ENCODE measurements around the gene KIF1B.

The KIF1B gene, protein sequence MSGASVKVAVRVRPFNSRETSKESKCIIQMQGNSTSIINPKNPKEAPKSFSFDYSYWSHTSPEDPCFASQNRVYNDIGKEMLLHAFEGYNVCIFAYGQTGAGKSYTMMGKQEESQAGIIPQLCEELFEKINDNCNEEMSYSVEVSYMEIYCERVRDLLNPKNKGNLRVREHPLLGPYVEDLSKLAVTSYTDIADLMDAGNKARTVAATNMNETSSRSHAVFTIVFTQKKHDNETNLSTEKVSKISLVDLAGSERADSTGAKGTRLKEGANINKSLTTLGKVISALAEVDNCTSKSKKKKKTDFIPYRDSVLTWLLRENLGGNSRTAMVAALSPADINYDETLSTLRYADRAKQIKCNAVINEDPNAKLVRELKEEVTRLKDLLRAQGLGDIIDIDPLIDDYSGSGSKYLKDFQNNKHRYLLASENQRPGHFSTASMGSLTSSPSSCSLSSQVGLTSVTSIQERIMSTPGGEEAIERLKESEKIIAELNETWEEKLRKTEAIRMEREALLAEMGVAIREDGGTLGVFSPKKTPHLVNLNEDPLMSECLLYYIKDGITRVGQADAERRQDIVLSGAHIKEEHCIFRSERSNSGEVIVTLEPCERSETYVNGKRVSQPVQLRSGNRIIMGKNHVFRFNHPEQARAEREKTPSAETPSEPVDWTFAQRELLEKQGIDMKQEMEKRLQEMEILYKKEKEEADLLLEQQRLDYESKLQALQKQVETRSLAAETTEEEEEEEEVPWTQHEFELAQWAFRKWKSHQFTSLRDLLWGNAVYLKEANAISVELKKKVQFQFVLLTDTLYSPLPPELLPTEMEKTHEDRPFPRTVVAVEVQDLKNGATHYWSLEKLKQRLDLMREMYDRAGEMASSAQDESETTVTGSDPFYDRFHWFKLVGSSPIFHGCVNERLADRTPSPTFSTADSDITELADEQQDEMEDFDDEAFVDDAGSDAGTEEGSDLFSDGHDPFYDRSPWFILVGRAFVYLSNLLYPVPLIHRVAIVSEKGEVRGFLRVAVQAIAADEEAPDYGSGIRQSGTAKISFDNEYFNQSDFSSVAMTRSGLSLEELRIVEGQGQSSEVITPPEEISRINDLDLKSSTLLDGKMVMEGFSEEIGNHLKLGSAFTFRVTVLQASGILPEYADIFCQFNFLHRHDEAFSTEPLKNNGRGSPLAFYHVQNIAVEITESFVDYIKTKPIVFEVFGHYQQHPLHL (N-terminal part only)

DNA sequence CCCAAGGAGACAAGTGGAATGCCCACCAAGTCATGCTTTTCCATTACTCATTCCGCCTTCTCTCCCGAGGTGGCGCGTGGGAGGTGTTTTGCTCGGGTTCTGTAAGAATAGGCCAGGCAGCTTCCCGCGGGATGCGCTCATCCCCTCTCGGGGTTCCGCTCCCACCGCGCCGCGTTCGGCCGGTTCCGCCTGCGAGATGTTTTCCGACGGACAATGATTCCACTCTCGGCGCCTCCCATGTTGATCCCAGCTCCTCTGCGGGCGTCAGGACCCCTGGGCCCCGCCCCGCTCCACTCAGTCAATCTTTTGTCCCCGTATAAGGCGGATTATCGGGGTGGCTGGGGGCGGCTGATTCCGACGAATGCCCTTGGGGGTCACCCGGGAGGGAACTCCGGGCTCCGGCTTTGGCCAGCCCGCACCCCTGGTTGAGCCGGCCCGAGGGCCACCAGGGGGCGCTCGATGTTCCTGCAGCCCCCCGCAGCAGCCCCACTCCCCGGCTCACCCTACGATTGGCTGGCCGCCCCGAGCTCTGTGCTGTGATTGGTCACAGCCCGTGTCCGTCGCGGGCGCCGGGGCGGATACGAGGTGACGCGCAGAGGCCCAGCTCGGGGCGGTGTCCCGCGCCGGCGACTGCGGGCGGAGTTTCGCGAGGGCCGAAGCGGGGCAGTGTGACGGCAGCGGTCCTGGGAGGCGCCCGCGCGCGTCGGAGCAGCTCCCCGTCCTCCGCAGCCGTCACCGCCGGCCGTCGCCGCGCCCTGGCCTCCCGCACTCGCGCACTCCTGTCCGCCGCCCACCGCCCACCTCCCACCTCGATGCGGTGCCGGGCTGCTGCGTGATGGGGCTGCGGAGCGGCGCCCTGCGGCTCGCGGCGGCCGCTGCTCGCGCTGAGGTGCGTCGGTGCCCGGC is at the start of gene KIF1B:
Gene KIF1B, plus strand, starts transcription at position 666 of the 906 bp plus-strand sequence. CDS start 21,759 bp downstream, outside the sequence.
- DNase-seq, result peak; percentile 97 to 98

DNA sequence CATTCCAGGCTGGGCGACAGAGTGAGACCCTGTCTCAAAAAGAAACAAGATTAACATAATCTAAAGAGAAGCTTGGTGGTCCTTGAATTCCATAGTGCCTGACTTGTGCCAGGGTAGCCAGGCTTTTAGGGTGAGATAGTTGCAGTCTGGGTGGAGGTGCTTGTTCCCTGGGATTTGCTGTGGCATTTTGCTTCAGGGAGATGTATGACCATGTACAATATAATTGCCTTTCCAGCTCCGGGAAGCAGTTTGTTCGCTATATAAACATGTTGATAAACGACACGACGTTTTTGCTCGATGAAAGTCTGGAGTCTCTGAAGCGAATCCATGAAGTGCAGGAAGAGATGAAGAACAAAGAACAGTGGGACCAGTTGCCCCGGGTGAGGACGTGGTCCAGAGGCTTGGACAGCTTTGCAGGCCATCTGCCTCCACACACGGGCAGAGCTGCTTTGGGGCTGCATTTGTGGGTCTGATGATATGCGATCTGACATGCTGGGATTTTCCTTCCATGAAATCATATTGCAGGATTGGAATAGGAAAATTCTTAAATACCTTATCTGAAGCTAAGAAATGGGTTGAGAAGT is 49.4 kb upstream of the KIF1B start:
- no peak for DNase-seq

DNA sequence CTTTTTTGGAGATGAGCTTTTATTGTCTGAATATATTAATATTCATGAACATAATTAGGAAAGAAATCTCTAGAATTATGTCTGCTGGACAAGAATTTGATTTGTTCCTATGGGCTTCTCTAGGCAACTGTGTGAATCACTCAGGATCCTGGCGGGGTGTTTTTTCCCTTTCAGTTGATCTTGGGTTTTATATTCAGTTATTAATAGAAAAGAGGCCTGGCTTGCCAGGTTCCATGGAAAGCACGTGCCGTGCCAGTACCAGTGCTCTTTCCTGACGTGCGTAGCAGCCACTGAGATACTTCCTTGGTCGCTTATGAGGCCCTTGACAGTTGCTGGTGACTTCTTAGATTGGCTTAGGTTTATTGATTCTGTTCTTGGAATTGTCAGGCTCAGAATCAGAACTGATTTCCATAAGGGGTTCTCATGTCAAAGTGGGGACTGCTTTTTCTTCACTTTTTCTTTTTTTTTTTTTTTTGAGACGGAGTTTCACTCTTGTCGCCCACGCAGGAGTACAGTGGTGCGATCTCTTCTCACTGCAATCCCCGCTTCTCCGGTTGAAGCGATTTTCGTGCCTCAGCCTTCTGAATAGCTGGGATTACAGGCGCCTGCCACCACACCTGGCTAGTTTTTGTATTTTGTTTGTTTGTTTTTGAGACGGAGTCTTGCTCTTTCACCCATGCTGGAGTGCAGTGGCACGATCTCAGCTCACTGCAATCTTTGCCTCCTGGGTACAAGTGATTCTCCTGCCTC is 48.7 kb upstream of the KIF1B start:
- no peak for DNase-seq

DNA sequence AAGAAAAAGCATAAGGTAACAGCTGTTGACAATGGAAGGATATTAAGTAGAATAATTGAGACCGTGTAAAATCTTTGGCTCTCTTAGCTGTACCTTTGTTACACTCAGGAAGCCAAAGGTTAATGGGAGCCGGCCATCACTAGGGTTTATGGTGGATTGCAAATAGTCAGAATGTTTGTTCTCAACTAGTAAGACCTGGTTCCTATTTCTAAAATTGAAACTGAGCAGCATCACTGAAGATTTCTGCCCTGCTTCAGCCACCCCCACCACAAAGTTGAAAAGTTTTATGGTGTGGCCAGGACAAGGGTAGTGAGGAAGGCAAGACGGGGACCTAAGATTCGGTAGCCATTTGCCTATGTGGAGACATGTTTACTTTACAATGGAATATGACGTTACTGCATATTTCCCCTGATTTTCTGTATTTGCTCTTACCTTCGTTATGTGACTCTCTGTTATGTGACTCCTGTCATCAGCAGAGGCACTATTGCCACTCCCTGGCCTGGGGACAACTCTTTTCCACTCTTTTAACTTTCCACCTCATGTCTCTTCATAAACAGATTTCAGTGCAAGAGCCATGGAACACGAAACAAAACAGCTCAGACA is 41.4 kb upstream of the KIF1B start:
- DNase-seq, result no peak

DNA sequence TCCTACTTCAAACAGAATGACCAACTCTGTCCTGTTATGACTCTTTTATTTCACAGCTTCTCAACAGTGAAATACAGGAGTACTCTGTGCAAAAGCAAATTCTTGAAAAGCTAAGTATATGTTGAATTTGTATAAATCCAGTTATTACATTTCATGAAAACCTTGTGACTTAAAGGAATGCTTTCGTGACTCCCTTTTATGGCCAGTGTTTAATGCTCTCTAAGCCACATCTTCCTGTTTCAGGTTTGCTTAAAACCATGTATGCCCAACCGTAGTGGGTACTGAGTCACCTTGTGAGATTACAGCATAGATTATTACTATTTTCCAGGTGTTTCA is 40.2 kb upstream of the KIF1B start:
- DNase-seq, result no peak

DNA sequence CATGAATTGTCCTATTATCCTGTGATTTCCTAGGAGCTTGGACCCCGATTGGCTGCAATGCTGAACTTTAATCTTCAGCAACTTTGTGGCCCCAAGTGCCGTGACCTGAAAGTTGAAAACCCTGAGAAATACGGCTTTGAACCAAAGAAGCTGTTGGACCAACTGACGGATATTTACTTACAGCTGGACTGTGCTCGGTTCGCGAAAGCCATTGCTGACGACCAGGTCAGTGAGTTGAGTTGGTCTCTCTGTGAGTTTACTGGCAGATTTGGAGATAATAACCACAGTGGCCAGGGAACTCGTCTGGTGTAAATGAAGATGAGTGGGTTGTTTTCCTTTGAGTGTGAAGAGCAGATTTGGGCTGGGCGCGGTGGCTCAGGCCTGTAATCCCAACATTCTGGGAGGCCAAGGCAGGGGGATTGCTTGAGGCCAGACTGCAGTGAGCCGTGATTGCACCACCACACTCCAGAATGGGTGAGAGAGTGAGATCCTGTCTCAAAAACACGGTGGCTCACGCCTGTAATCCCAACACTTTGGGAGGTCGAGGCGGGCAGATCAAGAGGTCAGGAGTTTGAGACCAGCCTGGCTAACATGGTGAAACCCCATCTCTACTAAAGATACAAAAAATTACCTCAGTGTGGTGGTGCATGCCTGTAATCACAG is 39.1 kb upstream of the KIF1B start:
- DNase-seq, result no peak

DNA sequence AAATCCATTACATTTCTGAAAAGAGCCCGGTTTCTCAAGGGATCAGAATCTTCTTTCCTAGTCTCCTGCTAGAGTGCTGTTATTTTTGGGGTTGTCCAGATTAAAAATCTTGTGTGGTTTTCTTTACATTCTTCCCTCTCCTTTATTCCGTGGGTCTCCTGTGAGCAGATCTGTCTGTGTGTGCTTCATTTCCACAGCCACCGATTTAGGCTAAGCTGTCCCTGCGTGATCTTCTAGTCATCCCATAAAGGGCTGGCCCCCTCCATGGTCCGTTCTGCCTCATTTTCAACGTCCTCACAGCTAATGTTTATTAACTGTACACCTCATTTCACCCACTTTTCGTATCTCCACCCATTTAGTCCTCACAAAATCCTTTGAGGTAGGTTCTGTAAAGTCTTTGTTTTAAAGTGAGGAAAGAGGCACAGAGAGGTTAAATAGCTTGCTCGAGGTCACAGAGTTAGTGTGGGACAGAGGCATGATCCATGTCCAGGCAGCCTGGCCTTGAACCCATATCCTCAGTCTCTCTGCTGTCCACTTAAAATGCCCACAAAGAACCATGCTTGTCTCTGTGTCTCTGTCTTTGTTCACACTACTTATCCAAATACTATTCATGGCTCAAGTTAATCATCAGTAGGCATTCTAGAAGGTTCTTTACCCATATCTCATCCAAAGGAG is 38.2 kb upstream of the KIF1B start:
- DNase-seq, result no peak

DNA sequence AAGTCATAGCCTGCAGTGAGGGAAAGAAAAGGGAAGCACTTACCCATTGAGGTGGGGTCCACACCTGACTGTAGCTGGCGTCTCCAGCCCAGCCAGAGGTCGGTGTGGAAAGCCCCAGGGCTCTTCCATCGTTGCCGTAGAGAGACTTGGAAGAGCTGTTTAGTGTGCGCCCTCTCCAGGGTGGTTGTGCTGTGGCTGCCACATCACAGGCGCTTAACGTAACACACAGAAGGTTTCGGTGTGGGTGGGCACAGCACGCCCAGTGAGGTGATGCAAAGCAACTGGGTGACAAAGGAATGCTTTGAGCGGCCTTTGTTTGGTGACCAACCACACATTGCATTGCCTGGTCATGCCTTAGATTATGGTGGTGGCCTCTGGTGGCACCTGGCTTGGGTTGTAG is 36.8 kb upstream of the KIF1B start:
- DNase-seq, result no peak

DNA sequence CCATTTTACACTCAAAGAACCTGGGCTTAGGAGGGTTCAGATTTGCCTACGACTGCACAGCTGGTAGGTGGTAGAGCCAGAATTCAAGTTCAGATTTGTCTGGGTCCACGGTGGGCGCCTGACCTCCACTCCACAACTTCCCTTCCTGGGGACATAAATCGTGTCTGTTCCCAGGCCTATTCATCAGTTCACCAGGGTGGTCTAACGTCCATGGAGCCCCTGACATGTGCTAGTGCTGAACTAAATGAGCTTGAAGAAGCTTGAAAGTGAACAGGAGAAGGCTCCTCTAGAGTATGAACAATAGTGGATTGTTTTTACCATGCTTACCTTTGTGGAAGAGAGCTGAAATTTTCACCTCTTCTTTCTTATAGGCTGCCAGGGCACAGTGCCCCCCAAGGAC is 32.5 kb upstream of the KIF1B start:
- DNase-seq, result no peak

DNA sequence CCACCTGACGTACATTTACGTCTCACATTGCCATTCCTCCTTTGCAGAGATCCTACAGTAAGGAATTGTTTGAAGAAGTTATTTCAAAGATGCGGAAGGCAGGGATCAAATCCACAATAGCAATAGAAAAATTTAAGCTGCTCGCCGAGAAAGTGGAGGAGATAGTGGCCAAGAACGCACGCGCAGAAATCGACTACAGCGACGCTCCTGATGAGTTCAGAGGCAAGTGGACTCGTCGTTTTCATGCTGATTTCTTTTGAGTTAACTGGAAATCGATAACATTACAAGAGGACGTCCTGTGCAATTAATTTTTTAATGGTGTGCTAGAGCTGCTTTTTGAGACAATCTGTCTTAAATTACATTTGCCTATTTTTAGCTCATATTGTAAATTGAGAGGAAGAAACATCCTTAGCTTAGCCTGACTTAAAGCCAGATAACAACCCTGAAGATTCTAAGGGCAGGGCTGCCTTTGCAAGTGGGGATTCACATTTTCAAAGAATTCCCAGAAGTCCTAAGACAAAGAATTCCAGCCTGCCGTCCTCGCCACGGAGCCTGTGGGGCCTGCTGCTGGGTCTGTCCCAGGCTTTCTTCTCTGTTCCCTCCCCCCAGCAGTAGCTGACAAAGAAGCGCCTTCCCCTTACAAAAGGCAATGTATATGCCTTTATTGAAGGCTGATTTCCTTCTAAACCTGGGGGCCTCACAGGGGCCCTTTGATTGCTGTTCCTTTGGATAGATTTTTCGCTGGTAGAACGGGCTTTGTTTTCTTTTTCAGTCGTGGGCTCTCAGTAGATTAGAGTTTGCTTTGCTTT is 31.6 kb upstream of the KIF1B start:
- DNase-seq, result no peak

DNA sequence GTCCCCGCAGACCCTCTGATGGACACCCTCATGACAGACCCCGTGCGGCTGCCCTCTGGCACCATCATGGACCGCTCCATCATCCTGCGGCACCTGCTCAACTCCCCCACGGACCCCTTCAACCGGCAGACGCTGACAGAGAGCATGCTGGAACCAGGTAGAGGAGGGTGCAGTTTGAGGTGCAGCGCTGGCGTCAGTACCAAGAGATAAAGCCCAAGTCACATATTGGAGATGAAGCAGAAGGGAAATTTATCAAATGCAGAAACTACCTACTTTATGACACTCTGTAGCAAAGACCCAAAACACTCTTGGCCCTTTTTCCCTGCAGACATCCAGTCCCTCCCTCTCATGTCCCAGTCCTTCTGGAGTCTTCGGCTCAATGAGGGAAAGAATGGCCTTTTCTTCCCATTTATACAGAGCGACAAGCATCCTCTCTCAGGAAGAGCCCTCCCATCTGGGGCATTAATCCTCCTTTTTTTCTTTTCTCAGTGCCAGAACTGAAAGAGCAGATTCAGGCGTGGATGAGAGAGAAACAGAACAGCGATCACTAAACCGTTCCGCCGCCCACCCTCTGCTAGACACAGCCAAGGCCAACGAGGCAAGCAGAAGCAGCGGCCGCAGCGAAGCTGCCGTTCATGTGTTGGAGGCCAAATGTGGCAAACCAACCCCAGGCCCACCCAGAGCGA is 30.8 kb upstream of the KIF1B start:
- no peak for DNase-seq

DNA sequence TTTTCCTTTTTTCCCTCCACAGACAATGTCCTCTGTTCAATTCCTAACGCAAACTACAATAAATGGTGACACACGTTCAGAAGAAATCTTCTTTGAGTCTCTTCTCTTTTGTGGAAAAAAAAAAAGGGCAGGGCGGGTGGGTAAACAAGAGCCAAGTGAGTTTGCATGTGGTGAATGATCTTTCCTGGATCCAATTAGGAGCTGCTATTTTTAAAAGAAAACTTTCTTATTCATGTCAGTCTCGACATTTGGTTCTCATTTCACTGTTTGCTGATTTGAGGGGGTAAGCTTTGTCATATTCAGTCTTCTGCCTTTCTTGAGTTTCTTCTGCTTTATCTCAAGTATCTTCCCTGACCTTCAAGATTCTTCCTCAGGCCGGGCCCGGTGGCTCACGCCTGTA is 29.2 kb upstream of the KIF1B start:
- no peak for DNase-seq

DNA sequence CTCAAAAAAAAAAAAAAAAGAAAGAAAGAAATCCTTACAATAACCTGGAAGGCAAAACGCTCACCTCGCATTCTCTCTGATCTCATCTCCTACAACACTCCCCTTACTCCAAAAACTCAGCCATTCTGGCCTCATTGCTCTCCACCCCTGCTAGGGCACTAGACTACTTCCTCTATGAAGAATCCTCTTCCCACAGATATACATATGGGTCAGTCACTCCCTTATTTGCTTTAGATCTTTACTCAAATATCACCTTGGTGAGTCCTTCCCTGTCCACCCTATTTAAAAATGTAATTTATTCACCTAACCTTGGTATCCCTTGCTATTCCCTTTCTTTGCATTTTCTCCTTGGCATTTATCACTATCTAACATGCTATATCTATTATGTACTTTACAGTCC is 24.6 kb upstream of the KIF1B start:
- DNase-seq, result no peak

DNA sequence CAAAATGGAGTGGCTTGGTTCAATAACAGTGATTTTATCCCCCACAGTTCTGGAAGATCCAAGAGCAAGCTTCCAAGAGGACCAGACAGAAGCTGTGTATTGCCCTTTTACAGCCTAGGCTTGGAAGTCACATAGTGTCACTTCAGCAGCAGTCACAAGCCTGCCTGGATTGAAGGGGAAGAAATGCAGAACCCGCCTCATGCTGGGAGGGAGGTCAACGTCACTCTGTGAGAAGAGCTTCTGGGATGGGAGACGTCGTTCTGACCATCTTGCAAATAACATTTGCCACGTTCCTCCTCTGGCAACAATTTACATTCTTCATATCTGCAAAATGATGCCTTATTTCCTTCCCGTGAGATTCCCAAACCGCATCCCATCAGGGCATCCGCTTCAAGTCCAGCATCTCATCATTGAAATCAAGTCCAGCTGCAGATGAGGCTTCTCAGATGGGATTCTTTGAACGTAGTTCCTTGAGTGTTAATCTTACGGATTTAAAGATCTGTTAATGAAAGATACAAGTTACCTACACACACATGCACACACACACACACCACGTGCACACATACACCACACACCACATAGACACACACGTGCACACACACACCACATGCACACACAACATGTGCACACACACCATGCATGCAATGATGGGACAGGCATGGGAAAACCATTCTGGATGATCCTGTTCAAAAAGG is 23.9 kb upstream of the KIF1B start:
- DNase-seq, result no peak

DNA sequence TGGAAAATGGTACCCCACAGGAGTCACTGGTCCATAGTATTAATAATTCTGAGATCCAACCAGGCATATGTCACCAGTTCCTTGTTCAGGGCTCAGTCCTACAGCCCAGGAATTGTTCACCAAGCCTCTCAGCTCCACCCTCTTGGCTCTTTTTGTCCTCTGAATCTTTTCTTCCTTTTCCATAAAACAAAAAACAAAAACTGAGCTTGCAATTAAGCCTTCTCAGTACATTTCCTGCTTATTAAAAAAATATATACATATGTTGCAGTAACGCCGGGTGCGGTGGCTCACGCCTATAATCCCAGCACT is 23.4 kb upstream of the KIF1B start:
- DNase-seq, result no peak

DNA sequence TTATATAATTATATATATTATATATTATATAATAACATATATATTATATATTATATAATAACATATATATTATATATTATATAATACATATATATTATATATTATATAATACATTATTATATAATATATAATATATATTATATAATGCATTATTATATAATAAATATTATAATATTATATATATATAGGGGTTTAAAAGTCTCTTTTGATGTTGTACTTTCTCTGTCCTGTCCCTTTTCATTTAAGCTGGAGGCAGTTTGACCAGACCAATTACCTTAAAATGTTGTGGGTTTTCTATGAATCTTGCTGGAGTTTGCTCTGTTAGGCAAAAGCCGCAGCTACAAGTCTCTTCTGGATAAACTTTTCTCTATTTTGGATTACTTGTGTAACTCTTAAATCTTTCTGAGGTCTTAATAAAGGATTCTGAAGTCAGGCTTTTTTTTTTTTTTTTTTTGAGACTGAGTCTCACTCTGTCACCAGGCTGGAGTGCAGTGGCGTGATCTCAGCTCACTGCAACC is 22.2 kb upstream of the KIF1B start:
- DNase-seq, result no peak

DNA sequence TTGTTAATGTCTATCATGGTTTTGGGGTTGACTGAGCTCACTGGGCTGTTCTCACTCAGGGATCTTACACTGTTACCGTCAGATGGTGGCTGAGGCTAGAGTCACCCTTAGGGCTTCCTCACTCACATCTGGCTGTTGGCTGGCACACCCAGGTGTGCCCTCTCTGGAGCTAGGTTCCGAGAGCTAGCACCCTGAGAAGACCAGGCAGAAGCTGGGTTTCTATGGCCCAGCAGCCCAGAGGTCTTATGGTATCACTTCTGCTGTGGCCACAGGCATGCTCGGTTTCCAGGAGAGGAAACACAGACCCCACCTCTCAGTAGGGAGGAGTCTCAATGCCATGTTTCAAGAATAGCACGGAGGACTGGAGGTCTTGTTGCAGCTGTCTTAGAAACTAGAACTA is 20.7 kb upstream of the KIF1B start:
- DNase-seq, result no peak

Data from stimulated activated CD4-positive, alpha-beta T cell treated with anti-CD3 and anti-CD28 coated beads, Interleukin-2, amount 100 ng/mL, for 24 hours (primary cell).